ENCODE measurements around the gene XRN2. TPM values are rescaled to one million over a fixed set of nuclear protein-coding genes. Genes with fewer than 3 reads are reported as not detected.

The XRN2 gene
- total RNA-seq, 1 donor from 2014 or later: 62.1 TPM

DNA sequence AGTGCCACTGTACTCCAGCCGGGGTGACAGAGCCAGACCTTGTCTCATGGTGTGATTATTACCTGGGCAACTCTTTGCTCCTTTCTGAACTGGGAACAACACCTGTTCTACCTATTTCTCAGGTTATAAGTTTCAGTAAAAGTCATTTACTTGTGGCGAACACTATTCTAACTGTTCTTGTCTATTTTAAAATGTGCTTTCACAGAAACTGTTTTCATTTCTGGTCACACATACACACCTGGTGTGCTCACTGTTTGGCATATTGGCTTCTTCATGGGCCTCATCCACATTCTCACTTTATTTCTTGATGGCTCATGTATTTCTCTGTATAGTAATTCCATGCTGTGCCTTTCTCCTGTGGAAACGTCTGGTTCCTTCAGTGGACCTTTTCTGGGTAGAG lies 30.5 kb upstream of the XRN2 start:
- H3K36me3 ChIP-seq: no peaks in the 10 kb centered on the region
- no peaks in the 10 kb centered on the region for H3K4me1 ChIP-seq
- TF ChIP-seq, protein P1, sequence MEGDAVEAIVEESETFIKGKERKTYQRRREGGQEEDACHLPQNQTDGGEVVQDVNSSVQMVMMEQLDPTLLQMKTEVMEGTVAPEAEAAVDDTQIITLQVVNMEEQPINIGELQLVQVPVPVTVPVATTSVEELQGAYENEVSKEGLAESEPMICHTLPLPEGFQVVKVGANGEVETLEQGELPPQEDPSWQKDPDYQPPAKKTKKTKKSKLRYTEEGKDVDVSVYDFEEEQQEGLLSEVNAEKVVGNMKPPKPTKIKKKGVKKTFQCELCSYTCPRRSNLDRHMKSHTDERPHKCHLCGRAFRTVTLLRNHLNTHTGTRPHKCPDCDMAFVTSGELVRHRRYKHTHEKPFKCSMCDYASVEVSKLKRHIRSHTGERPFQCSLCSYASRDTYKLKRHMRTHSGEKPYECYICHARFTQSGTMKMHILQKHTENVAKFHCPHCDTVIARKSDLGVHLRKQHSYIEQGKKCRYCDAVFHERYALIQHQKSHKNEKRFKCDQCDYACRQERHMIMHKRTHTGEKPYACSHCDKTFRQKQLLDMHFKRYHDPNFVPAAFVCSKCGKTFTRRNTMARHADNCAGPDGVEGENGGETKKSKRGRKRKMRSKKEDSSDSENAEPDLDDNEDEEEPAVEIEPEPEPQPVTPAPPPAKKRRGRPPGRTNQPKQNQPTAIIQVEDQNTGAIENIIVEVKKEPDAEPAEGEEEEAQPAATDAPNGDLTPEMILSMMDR (IDR thresholded peaks at IDR 0.05): no peak
- DNase-seq: no peak
- H3K27me3 ChIP-seq (ENCODE audit: low read depth): no peaks in the 10 kb centered on the region
- intact Hi-C loops (cut with DNase I): no loop called here
- no peak for ATAC-seq
- no peak overlapping the region for H3K4me3 ChIP-seq
- no peaks in the 10 kb centered on the region for H3K9me3 ChIP-seq
- no peak overlapping the region for H3K27ac ChIP-seq

DNA sequence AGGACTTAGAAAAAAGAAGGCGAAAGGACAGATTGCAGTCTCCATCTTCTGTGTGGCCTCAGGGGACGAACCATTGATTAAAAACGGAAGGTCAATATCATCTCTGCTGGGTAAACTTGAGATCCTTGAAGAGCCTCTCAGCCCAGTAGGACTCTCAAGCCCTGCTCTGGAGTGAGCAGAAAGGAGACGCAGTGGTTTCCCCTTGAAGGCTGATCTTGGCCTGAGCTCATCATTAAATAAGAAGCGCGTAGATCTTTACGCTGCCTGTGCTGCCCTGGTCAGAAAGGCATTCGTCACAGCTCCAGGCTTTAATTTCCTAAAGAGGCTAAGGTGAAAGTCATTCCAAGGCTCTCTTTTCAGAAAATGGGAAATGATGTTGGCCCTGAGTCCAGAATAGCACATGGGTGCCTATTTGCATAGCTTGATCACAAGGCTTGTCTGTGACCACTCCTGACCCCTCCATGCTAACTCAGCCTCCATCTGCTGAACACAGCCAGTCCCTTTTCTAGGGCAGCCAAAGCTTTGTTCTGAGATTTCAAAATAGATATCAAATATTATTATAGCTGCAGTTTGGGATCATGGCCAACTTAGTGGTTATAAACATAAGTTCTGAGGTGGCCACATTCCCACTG lies 29.3 kb upstream of the XRN2 start:
- no peak overlapping the region for H3K4me3 ChIP-seq
- no peaks in the 10 kb centered on the region for H3K4me1 ChIP-seq
- H3K27me3 ChIP-seq (ENCODE audit: low read depth): no peaks in the 10 kb centered on the region
- H3K9me3 ChIP-seq: no peaks in the 10 kb centered on the region
- DNase-seq: no peak
- intact Hi-C loops (cut with DNase I): no loop called here
- ATAC-seq: no peak
- H3K36me3 ChIP-seq: no peaks in the 10 kb centered on the region
- TF ChIP-seq, protein P1 (IDR thresholded peaks at IDR 0.05): no peak
- no peak overlapping the region for H3K27ac ChIP-seq

DNA sequence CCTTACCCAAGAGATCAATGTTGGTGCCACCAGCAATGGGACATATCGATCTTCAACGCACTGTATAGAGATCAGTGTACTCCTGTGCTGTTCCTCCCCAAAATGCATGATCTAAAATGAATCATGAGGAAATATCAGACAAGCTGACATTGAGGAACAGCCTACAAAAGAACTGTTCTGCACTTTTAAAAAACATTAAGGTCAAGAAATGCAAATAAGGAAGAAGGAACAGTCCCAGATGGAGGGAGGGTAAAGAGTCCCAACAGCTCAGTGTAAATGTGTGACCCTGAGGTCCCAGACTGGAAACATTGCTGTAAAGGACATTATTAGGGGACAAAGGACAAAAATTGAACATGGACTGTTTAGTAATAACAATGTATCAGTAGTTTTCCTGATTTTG lies 24.3 kb upstream of the XRN2 start:
- DNase-seq (no peak), ATAC-seq (no peak)
- no peaks in the 10 kb centered on the region for H3K4me1 ChIP-seq
- no peaks in the 10 kb centered on the region for H3K36me3 ChIP-seq
- no peaks in the 10 kb centered on the region for H3K9me3 ChIP-seq
- no peaks in the 10 kb centered on the region for H3K27me3 ChIP-seq (ENCODE audit: low read depth)
- TF ChIP-seq, protein P1 (IDR thresholded peaks at IDR 0.05): no peak
- no peak overlapping the region for H3K4me3 ChIP-seq
- intact Hi-C loops (cut with DNase I): no loop called here
- H3K27ac ChIP-seq: no peak overlapping the region

DNA sequence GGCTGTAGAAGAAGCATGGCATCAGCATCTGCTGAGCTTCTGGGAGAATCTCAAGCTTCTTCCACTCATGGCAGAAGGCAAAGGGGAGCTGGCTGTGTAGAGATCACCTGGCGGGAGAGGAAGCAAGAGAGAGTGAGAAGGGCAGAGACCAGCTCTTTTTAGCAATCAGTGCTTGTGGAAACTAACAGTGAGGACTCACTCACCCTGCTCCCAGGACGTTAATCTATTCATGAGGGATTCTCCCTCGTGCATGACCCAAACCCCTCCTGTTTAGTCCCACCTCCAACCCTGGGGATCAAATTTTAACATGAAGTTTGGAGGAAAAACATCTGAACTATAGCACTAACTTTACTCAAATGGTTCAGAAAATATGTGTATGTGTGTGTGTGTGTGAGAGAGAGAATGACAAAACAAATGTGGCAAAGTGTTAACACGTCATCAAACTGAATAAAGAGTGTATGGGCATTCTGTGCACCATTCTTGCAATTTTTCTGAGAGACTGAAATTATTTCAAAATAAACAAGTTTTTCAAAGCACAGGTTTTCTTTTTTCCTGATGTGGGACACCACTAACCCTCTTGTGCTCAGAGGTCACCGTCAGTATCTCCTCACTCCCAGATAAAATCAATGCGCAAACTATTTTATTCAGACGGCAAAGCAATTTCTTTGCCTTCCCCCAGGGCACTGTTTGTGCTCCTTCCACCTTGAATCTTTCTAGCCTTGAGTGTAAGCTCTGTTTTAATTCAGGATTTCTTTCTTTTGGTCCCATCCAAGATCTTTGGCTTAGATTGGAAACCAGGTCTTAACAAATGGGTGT lies 23.2 kb upstream of the XRN2 start:
- ATAC-seq (no peak), DNase-seq (no peak)
- Histone ChIP-seq H3K4me3 (no peak overlapping the region), H3K36me3 (no peaks in the 10 kb centered on the region), H3K4me1 (no peaks in the 10 kb centered on the region), H3K27ac (no peak overlapping the region), H3K27me3 (ENCODE audit: low read depth) (no peaks in the 10 kb centered on the region), H3K9me3 (no peaks in the 10 kb centered on the region)
- intact Hi-C loops (cut with DNase I): no loop called here
- TF ChIP-seq, protein P1 (IDR thresholded peaks at IDR 0.05): no peak

DNA sequence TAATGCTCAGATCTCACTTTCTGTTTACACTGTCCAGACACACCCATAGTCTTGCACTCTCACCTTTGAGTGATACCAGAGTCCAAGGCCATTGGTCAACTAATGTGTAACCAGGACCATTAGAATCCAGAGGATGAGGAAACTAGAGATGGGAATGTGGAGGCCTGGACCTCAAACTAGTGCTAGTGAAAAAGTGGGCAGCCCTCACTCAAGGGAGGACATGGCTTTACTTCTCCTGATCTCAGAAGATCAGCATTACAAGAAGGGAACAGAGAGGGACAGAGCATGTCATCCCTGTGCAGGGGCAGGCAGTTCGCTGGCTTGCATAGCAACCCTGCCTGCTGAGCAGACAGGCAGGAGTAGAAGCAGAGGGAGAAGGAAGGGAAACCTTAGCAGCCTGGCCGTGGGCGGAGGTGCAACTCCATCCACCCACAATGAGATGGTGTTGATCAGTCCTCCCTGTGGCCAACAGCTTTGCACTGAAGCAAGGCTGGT lies 22.6 kb upstream of the XRN2 start:
- H3K27me3 ChIP-seq (ENCODE audit: low read depth): no peaks in the 10 kb centered on the region
- no peak for ATAC-seq
- H3K9me3 ChIP-seq: no peaks in the 10 kb centered on the region
- H3K4me3 ChIP-seq: no peak overlapping the region
- no peaks in the 10 kb centered on the region for H3K36me3 ChIP-seq
- no peak for DNase-seq
- intact Hi-C loops (cut with DNase I): no loop called here
- H3K4me1 ChIP-seq: no peaks in the 10 kb centered on the region
- no peak overlapping the region for H3K27ac ChIP-seq
- TF ChIP-seq, protein P1 (IDR thresholded peaks at IDR 0.05): no peak
